Fibroblast of skin of right quadriceps (primary cell): Measurements from ENCODE around the gene MBOAT2.
A peak's percentile ranks its signal among the peaks of the same experiment; 100 is the strongest.
"Not testable (repeated sequence)": the region's sequence is repeated elsewhere in the genome, so short reads cannot be mapped to it uniquely, and the experiment has no call there.

ENCODE experiments used
- DNase-seq: peaks from one replicate; pipeline ENCODE4 v3.0.0-alpha.2; 2013

Gene MBOAT2, protein sequence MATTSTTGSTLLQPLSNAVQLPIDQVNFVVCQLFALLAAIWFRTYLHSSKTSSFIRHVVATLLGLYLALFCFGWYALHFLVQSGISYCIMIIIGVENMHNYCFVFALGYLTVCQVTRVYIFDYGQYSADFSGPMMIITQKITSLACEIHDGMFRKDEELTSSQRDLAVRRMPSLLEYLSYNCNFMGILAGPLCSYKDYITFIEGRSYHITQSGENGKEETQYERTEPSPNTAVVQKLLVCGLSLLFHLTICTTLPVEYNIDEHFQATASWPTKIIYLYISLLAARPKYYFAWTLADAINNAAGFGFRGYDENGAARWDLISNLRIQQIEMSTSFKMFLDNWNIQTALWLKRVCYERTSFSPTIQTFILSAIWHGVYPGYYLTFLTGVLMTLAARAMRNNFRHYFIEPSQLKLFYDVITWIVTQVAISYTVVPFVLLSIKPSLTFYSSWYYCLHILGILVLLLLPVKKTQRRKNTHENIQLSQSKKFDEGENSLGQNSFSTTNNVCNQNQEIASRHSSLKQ

DNA sequence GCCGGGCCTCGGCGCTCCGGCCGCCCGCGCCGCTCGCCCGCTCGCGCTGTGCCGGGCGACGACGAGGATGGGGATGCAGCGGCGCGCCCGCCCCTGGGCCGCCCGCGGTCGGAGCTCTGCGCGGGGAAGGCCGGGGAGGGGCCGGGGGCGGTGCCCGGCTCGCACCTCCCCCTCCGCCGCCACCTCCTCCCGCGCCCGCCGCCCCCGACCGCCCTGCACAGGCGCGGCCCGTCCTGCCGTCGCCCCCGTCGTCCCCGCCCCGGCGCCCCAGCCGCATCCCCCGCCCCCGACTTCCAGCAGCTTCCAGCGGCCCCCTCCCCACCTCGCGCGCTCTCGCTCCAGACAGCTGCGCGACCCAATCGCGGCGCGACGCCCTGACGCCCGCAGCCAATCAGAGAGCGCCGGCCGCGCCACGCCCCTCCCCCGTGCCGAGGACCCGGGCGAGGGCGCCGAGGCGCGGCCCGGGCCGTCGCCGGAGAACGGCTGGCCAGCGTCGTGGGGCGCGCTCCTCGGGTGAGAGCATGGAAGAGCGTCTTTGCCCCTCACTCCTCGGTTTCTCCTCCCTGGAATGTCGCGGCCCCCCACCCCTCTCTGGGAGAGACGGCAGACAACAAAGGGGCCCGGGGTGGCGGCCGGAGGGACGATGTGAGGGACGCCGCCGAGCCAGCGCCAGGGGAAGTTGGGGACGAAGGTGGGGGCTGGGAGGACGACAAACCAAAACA lies at the start of gene MBOAT2:
MBOAT2 (minus strand) TSS at position 69 of the 722 bp plus-strand sequence. CDS start 70 bp downstream, outside the sequence.
- peak; percentile 94 for DNase-seq

DNA sequence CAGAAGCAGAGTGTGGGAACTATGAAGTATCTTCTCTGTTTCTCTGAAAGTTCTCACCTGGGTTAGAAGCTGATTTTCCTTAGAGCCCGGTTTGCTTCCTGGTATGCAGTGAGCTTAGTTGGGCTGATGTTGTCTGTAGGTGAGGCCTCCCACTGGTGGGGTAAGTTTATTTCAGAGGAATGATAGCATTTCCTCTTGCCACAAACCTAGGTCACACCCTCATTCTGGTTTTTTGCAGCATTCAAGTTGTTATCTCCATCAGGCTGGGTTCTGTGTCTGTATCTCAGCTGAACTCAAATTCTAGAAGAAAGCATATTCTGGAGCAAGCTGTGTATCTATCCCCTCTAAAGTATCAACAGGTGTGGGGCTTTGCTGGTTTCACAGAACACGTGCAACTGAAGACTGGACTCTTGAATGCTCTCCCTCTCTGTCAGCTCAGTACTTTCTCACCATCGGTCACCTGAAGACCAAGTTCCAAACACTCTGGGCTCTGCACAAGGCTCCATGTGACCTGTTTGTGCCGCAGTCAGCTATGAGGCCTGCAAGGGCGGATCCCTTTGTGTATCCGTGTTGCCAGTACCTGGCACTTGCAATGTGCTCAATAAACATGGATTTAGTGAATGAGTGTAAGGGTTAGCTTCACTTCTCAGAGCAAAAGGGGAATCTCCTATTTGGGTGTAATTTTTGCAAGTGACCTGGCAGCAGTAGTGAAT lies 49.5 kb upstream of the MBOAT2 start:
- DNase-seq = no peak

DNA sequence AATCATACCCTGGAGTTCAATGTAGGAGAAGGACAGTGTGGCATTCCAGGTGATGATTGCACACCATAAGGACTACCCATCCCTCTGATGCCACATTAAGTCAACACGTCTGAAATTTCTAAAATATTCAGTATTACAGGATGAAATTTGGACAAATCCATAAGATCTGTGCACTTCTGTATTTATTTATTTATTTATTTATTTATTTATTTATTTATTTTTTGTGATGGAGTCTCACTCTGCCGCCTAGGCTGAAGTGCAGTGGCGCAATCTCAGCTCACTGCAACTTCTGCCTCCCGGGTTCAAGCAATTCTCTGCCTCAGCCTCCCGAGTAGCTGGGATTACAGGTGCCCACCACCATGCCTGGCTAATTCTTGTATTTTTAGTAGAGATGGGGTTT lies 48.0 kb upstream of the MBOAT2 start:
- DNase-seq = not testable (repeated sequence)

DNA sequence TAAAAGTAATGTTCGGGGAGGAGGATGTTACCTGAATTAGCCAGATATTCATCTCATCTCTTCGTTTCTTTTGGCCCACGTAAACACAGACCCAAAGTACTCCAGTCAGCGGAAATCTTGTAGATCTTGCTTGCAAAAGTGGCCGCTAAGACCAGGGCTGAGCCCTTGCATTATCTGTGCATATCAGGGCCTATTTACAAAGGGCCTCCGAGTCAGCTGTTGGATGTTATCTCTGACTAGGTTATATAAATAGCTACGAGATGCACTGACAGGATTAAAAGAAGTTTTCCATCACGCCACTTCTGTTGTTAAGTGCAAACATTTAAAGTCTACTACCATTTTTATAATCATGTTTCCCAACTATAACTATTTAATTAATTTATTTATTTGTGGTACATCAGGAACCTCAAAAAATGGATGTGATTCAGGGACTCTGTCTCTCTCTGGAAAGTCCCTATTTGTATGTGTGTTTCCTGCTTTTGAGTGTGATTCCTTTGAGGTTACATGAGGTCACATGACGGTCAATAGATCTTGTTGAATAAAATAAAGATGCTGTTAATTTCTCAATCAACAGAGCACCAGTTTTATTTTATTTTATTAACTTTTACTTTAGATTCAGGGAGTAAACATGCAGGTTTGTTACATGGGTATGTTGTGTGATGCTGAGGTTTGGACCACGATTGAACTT lies 46.8 kb upstream of the MBOAT2 start:
- no peak for DNase-seq

DNA sequence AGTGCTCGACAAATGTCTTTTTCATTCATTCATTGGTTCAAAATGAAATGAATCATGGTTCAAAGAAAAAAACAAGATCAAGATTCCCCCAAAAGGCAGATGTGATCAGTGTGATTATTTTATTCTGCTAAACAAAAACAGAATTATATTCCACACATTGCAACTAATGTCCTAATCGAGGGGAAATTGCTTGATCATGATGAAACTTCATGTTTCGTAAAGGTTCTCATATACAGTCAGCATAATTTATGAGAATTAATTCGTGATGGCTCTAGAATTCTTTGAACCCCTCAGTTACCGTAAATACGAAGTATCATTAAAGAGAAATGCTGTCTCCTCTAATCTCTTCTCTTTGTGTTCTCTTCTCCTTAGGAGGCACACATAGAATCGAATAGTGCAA lies 42.1 kb upstream of the MBOAT2 start:
- DNase-seq = no peak

DNA sequence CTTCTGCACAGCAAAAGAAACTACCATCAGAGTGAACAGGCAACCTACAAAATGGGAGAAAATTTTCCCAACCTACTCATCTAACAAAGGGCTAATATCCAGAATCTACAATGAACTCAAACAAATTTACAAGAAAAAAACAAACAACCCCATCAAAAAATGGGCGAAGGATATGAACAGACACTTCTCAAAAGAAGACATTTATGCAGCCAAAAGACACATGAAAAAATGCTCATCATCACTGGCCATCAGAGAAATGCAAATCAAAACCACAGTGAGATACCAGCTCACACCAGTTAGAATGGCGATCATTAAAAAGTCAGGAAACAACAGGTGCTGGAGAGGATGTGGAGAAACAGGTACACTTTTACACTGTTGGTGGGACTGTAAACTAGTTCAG lies 40.0 kb upstream of the MBOAT2 start:
- DNase-seq = not testable (repeated sequence)

DNA sequence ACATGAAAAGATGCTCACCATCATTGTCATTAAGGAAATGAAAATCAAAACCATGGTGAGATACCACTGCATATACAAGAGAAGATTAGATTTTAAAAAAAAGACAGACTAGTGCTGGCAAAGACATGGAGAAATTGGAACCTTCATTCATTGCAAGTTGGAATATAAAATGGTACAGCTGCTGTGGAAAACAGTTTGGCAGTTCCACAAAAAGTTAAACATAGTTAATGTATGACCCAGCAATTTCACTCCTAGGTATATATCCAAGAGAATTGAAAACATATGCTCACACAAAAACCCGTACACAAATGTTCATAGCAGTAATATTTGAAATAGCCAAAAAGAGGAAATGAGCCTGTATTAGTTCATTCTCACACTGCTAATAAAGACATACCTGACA lies 33.7 kb upstream of the MBOAT2 start:
- peak; percentile 50 for DNase-seq

DNA sequence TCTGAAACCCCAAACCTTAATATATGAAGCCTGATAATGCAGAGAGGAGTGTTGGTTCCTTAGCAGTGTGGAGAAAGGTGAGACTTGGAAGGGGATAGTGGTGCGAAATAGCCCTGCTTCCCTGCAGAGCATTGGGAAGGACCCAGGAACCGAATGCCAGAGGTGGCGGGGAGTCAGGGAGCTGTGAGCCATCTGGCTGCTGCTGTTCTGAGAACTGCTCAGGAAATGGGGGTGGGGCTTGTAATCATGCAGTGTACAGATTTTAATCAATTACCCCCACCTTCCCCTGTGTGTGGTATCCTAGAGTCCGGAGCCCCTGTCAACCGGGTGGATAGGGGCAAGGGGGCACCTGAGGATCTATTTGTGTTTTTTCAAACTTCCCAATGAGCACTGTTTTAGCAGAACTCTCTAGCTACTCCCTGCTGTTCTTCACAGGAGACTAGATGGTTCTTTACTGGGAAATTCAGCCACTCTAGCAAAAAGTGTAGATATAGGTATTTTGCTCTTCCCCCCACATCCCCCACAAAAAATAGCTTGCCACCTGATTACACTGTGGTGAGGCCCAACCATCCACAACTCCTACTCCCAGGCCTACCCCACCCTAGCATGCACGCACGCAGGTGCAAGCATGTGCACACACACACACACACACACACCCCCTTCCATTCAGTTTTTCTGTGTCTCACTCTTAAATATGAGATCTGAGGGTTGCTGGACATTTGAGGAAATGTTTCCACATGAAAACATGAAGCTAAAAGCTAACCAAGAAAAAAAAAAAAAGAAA lies 30.1 kb upstream of the MBOAT2 start:
- DNase-seq = no peak

DNA sequence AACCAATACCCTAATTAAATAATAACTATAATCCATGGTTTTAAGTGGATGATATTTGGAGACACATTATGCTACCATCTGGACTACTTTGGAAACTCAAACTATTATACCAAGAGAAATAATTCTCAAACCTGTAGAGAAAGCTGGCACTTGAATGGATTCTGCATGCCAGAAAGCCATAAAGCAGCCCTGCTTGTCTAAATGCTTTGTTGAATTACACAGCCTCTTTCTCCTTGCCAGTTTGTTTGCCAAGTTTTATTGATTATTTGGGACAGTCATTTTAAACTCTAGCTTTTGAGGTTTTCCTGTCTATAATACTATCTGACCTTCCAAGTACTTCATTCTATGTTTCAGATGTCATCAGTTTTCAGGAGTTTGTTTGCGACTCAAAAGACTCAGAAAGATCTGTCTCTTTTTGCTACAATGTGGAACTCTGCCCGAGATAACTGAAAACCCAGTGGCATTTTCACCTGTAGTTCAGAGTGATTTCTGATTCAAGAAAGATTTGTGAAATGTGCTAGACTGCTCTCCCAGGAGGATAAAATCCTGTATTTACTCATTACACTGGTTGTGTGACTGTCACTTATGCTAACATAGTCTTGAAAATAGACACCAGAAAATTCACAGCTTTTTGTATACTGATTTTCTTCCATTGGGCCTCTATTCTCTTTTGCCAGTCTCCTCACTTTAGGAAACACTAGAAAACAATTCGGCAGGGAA lies 29.2 kb upstream of the MBOAT2 start:
- DNase-seq = no peak

DNA sequence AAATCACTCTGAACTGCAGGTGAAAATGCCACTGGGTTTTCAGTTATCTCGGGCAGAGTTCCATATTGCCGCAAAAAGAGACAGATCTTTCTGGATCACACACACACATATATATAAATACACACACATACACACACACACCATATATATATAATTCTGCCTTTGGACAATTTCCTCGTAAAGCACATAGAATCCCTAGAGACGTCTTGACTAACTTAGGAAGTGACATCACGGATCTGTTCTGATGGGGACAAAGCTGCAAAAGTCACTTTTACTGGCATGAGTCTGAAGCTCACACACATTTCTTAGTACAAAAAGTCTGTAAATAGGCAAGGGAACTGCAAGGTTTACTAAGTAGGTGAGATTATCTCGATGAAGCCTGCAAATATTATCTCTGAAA lies 28.6 kb upstream of the MBOAT2 start:
- DNase-seq = no peak

DNA sequence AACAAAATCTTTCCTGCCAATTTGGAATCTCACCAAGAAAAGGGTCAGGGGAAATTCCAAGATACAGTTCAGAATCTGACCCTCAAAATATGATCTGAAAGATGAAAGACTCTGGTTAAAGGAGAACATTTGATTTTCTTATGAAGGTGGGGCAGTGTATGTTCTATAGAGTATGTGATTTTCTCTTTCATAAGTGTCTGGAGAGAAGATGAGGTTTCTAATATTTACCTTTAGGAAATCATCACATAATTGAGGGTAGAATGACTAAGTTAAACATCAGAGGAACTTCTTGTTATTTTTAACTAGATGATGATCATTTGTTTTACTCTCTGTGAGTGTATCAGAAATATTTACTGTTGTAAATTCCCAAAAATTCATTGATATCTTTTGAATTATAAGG lies 27.8 kb upstream of the MBOAT2 start:
- DNase-seq = no peak

DNA sequence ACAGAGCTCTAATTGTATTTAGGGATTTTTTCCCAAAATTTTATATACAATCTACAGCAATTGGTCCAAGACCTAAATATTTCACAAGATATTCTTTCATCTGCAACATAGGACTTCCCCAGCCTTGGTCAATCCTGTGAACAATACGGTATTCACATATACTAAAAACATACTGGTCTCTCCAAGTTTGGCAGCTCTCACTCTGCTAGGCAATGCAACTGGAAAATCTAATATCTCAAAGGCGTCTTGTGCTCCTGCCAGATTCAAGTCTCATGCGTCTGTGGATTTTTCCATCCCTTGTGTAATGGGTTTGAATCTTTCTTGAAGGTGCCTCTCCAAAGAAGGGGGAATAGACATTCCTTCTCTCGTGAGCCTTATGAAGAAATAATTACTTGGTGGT lies 27.4 kb upstream of the MBOAT2 start:
- DNase-seq = peak; percentile 41

DNA sequence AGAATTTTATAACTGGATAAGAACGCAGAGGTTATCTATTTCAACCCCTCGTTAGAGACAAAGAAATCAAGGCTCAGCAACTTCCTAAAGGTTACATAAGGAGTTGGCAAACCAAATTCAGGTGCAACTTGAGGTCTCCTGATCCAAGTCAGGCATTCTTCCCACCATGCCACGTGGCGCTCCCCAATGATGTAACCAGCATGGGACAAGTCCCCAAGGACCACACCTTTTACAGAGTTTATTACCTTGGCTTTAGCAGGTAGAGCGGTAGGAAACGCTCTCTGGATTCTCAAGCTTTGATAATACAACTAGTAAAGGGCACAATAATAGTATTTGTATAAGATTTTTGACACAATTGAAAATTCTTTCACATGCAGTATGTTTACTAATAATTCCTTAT lies 26.7 kb upstream of the MBOAT2 start:
- no peak for DNase-seq

DNA sequence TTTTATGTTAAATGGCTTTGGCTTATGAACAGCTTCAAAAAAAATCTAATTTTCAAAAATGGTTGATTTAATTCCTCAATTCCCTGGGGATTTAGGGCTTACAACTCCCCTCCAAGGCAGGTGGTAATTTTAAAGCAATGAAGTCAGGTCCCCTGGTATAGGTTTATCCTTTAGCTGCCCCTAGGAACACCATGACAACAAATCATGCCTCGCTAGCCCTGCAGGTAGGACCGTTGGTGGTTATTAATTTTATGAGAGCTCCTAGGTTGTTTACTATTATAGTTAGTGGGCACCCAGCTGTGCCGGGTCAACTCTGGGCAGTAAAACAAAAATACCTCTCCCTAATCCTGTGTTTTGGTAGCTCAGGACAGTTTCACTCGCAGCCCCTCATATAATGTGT lies 26.2 kb upstream of the MBOAT2 start:
- DNase-seq = no peak

DNA sequence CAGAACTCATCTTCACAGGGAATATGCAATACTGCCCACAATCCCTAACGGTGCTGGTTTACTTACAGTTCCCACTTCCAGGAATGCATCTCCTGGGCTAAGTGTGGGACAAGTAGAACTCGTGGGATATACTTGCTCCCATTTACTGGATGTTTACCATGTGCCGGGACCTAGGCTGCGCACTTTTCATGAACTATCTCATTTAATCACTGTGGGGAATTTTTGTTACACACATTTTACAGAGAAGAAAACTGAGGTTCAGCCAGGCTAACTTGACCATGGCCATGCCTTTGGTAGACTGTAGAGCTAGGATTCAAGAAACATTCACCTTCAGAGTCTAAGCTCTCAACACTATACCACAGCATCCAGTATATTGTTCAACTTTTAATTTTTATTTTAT lies 24.4 kb upstream of the MBOAT2 start:
- DNase-seq = no peak

DNA sequence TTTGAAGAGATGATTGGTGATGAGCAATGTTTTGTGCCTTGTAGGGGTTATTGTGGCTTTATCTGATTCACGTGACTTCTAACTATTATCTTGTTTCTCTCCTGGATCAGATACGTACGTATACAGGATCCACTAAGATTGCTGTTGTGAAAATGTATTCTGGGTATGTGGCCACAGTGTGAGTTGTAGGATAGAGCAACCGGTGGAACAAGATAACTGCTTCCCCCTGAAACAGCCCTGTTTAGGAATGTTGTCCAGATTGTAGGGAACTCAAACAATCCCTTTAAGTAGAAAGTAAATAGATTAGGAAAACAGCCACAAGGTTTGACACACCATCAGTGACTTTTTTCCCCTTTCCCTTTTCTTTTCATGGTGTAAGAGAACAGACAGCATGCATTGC lies 22.3 kb upstream of the MBOAT2 start:
- DNase-seq = no peak

DNA sequence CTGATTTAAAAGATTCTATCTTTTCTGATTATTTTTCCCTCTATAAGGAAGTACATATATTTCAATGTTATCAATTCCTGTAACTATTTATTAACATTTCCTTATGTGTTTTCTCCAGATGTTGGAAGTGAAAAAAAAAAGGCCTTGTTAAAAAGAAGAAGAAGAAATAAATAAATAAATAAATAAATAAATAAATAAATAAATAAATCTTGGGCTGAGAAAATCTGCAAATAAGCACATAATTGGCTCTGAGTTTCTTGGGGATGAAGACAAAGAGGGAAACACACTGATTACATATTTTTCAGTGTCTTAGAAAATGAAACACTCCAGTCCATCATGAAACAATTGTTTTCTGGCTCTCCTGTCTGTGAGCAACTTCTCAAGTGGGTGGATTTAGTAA lies 21.1 kb upstream of the MBOAT2 start:
- DNase-seq = no peak

DNA sequence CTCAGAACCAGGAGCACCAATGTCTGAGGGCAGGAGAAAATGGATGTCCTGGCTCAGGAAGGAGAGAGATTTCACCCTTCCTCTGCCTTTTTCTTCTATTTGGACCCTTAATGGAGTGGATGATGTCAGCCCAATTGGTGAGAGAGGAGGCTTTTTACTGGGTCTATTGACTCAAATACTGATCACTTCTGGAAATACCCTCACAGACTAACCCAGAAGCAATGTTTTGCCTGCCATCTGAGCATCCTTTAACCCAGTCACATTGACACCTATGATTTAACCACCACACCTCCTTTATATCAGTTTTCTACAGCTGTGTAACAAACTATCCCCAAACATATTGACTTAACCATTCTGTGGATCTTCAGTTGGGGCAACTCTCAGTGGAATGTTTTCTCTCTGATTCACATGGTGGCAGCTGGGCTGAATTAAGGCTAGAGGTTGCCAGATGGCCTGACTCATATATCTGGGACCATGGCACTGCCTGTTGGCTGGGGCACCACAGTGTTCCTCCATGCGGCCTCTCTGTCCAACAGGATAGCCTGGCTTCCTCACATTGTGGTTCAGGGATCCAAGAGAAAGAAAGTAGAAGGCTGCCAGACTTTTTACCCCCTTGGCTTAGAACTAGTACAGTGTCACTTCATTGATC lies 18.2 kb upstream of the MBOAT2 start:
- peak; percentile 15 for DNase-seq

DNA sequence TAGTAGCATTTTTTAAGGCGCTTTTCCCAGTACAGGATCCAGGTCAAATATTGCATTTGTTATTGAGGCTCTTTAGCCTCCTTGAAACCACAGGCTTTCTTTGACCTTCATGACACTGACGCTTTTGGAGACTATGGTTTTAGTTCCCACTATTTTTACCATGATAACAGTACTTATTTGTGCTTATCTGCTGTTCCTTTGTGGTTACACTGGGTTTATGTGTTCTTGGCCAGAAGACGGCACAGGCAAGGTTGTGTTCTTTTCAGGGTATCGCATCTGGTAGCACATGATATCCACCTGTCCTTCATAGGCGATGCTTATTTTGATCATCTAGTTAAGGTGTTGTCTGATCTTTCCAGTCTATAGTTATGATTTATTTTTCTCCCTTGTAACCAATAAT lies 16.8 kb upstream of the MBOAT2 start:
- DNase-seq = no peak

DNA sequence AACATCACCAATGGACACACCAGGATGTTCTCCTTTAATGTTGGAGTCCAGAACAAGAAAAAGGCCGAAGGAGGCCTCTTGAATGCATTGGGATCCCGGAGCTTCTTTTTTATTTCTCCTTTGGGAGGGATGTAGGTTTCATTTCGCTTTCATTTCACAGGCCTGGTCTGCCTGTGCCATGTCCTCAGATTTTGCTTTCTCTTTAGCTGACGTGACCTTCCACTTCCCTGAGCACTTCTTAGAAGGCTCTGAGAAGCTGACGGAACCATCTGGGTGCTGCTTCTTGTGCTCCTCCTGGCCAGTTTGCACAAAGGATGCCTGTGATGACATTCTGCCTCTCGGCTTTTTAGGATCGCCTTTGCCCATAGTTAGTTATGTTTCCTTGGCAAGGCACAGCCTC lies 15.1 kb upstream of the MBOAT2 start:
- no peak for DNase-seq

DNA sequence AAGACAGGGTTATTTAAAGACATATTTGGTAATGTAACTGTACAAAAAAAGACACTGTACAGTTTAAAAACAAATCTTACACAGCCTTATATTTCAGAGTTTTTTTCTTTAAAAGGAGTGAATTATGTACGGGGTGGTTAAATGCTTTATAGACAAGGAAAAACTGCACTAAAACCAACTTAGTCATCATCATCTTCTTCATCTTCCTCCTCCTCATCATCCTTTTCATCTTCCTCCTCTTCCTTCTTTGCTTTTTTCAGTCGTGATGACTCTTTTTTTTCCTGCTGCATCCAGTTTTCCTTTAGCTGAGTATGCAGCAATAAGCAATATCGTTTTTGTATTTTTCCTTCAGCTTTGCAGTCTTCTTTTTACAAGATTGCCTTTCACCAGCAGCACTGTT lies 14.6 kb upstream of the MBOAT2 start:
- no peak for DNase-seq
